ENCODE measurements around the gene APOL6.

The APOL6 gene

DNA sequence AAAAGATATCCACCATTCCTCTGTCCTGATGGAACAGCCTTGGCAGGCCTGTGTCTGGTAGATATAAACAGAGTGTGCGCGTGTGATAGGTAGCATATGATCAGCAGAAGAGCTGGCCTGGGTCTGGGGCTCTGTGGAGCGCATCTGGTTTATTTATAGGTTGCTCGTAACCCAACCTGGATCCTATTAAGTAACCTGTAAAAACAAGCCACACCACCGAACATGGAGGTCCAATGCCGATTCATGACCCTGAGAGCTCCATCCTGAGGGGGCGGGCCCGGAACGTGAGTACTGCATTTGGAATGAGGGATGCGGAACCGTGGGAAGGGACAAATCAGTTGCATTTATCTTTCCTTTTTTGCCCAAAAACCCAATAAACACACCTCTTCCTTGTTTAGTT, 37.5 kb downstream of the APOL6 start:
- H3K4me1 ChIP-seq (ENCODE audit: control insufficient read depth, insufficient read depth, low read depth, low read length) = no peaks in the 10 kb centered on the region
- peaks cover 0 to 6% of the 10 kb centered on the region in 2 experiments for H3K27me3 ChIP-seq (ENCODE audit: control insufficient read depth in 1 of 2, insufficient read depth in 1 of 2, low read length in 2 of 2)
- no peak overlapping the region for H3K9ac ChIP-seq (ENCODE audit: low read length)
- no peak overlapping the region for H2BK120ac ChIP-seq (ENCODE audit: low read depth, low read length)
- H4K91ac ChIP-seq (ENCODE audit: low read length) = no peak overlapping the region
- H2BK15ac ChIP-seq (ENCODE audit: low read depth, poor library complexity, severe bottlenecking) = no peak overlapping the region
- H3K9me3 ChIP-seq (ENCODE audit: control insufficient read depth, low read length) = no peaks in the 10 kb centered on the region
- no peak for DNase-seq
- H3K27ac ChIP-seq (ENCODE audit: low read length, poor library complexity, severe bottlenecking) = no peak overlapping the region
- no peak overlapping the region for H3K14ac ChIP-seq (ENCODE audit: low read length in 2 of 2)
- no peak overlapping the region for H3K18ac ChIP-seq (ENCODE audit: low read depth in 1 of 2, low read length in 2 of 2)
- H3K79me1 ChIP-seq (replicated peaks; ENCODE audit: low read length, poor library complexity, severe bottlenecking) = no peaks in the 10 kb centered on the region
- no peak overlapping the region for H3K4ac ChIP-seq (ENCODE audit: low read depth in 1 of 2, low read length in 2 of 2)
- H2AK5ac ChIP-seq (ENCODE audit: low read length, severe bottlenecking) = no peak overlapping the region
- H3K4me3 ChIP-seq (ENCODE audit: insufficient read depth in 1 of 2, low read depth in 1 of 2, low read length in 2 of 2) = no peak overlapping the region
- H3K23ac ChIP-seq (ENCODE audit: low read length in 2 of 2) = no peak overlapping the region
- WGBS = 100% methylated on average over 9 of the region's 11 CpGs
- no peaks in the 10 kb centered on the region for H3K36me3 ChIP-seq (ENCODE audit: control insufficient read depth in 1 of 2, insufficient read depth in 2 of 2, low read depth in 1 of 2, low read length in 2 of 2)
- no peak overlapping the region for H3K4me2 ChIP-seq (ENCODE audit: low read length, poor library complexity, severe bottlenecking)
- H2BK5ac ChIP-seq (ENCODE audit: low read depth, low read length, poor library complexity, severe bottlenecking) = no peak overlapping the region
- H4K8ac ChIP-seq (ENCODE audit: low read length) = no peak overlapping the region
- H2AFZ ChIP-seq (ENCODE audit: low read depth, low read length) = no peak overlapping the region
- no peak overlapping the region for H2BK12ac ChIP-seq (ENCODE audit: low read length in 2 of 2)

DNA sequence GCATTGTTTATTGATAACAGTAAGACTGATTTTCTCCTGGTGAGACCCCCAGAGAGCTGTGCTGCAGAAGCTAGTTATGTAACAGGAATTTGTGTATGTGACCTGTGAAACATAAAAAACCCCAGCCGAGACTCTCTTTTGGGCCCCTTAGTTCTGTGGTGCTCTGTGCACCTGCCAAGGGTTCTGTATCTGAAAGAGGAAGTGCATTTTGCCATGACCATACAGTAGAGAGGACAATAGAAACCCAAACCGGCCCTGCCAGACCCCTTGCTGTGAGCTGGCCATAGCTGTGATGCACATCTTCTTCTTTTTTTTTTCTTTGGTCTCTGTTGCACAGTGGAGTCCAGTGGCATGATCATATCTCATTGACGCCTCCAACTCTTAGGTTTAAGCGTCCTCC, 38.1 kb downstream of the APOL6 start:
- no peak overlapping the region for H3K4me3 ChIP-seq (ENCODE audit: insufficient read depth in 1 of 2, low read depth in 1 of 2, low read length in 2 of 2)
- no peak for DNase-seq
- no peak overlapping the region for H3K27ac ChIP-seq (ENCODE audit: low read length, poor library complexity, severe bottlenecking)
- no peak overlapping the region for H2BK15ac ChIP-seq (ENCODE audit: low read depth, poor library complexity, severe bottlenecking)
- H4K8ac ChIP-seq (ENCODE audit: low read length) = no peak overlapping the region
- H3K4me2 ChIP-seq (ENCODE audit: low read length, poor library complexity, severe bottlenecking) = no peak overlapping the region
- no peaks in the 10 kb centered on the region for H3K36me3 ChIP-seq (ENCODE audit: control insufficient read depth in 1 of 2, insufficient read depth in 2 of 2, low read depth in 1 of 2, low read length in 2 of 2)
- no peak overlapping the region for H3K9ac ChIP-seq (ENCODE audit: low read length)
- no peak overlapping the region for H2AFZ ChIP-seq (ENCODE audit: low read depth, low read length)
- H3K4me1 ChIP-seq (ENCODE audit: control insufficient read depth, insufficient read depth, low read depth, low read length) = no peaks in the 10 kb centered on the region
- no peaks in the 10 kb centered on the region for H3K79me1 ChIP-seq (replicated peaks; ENCODE audit: low read length, poor library complexity, severe bottlenecking)
- no peak overlapping the region for H3K4ac ChIP-seq (ENCODE audit: low read depth in 1 of 2, low read length in 2 of 2)
- H3K14ac ChIP-seq (ENCODE audit: low read length in 2 of 2) = no peak overlapping the region
- no peak overlapping the region for H2AK5ac ChIP-seq (ENCODE audit: low read length, severe bottlenecking)
- no peak overlapping the region for H2BK5ac ChIP-seq (ENCODE audit: low read depth, low read length, poor library complexity, severe bottlenecking)
- no peaks in the 10 kb centered on the region for H3K9me3 ChIP-seq (ENCODE audit: control insufficient read depth, low read length)
- H3K18ac ChIP-seq (ENCODE audit: low read depth in 1 of 2, low read length in 2 of 2) = no peak overlapping the region
- H3K23ac ChIP-seq (ENCODE audit: low read length in 2 of 2) = no peak overlapping the region
- 93% methylated on average over 4 of the region's 4 CpGs for WGBS
- H2BK12ac ChIP-seq (ENCODE audit: low read length in 2 of 2) = no peak overlapping the region
- peaks cover 0 to 6% of the 10 kb centered on the region in 2 experiments for H3K27me3 ChIP-seq (ENCODE audit: control insufficient read depth in 1 of 2, insufficient read depth in 1 of 2, low read length in 2 of 2)
- no peak overlapping the region for H4K91ac ChIP-seq (ENCODE audit: low read length)
- no peak overlapping the region for H2BK120ac ChIP-seq (ENCODE audit: low read depth, low read length)

DNA sequence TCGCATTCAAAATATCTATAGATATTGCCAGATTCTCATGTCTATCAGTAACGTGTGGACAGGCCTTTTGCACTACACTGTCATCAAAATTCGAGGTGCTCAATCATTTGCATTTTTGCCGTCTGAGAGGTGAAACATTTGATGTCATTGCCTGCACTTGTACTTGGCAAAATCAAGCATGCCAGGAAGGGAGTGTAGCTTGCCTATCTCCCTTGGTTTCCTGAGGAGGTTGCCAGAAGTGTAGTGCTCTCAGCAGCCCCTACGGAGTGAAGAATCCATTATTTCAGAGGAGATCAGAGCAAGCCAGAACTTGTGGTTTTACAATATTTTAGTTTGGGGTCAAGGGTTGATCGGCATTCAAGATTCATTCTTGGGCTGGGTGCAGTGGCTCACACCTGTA, 39.2 kb downstream of the APOL6 start:
- no peak overlapping the region for H3K9ac ChIP-seq (ENCODE audit: low read length)
- no peak overlapping the region for H3K23ac ChIP-seq (ENCODE audit: low read length in 2 of 2)
- no peak overlapping the region for H3K4me3 ChIP-seq (ENCODE audit: insufficient read depth in 1 of 2, low read depth in 1 of 2, low read length in 2 of 2)
- no peak overlapping the region for H3K4me2 ChIP-seq (ENCODE audit: low read length, poor library complexity, severe bottlenecking)
- H3K36me3 ChIP-seq (ENCODE audit: control insufficient read depth in 1 of 2, insufficient read depth in 2 of 2, low read depth in 1 of 2, low read length in 2 of 2) = no peaks in the 10 kb centered on the region
- no peak overlapping the region for H3K14ac ChIP-seq (ENCODE audit: low read length in 2 of 2)
- H2BK12ac ChIP-seq (ENCODE audit: low read length in 2 of 2) = no peak overlapping the region
- WGBS = 87% methylated on average over 6 of the region's 6 CpGs
- H2BK120ac ChIP-seq (ENCODE audit: low read depth, low read length) = no peak overlapping the region
- H2AFZ ChIP-seq (ENCODE audit: low read depth, low read length) = no peak overlapping the region
- H2BK15ac ChIP-seq (ENCODE audit: low read depth, poor library complexity, severe bottlenecking) = no peak overlapping the region
- H3K27ac ChIP-seq (ENCODE audit: low read length, poor library complexity, severe bottlenecking) = no peak overlapping the region
- H3K9me3 ChIP-seq (ENCODE audit: control insufficient read depth, low read length) = no peaks in the 10 kb centered on the region
- no peak overlapping the region for H2AK5ac ChIP-seq (ENCODE audit: low read length, severe bottlenecking)
- H2BK5ac ChIP-seq (ENCODE audit: low read depth, low read length, poor library complexity, severe bottlenecking) = no peak overlapping the region
- H3K79me1 ChIP-seq (replicated peaks; ENCODE audit: low read length, poor library complexity, severe bottlenecking) = no peaks in the 10 kb centered on the region
- H3K18ac ChIP-seq (ENCODE audit: low read depth in 1 of 2, low read length in 2 of 2) = no peak overlapping the region
- H4K91ac ChIP-seq (ENCODE audit: low read length) = no peak overlapping the region
- H3K4me1 ChIP-seq (ENCODE audit: control insufficient read depth, insufficient read depth, low read depth, low read length) = no peaks in the 10 kb centered on the region
- peaks cover 0 to 6% of the 10 kb centered on the region in 2 experiments for H3K27me3 ChIP-seq (ENCODE audit: control insufficient read depth in 1 of 2, insufficient read depth in 1 of 2, low read length in 2 of 2)
- no peak overlapping the region for H4K8ac ChIP-seq (ENCODE audit: low read length)
- DNase-seq = no peak
- no peak overlapping the region for H3K4ac ChIP-seq (ENCODE audit: low read depth in 1 of 2, low read length in 2 of 2)

DNA sequence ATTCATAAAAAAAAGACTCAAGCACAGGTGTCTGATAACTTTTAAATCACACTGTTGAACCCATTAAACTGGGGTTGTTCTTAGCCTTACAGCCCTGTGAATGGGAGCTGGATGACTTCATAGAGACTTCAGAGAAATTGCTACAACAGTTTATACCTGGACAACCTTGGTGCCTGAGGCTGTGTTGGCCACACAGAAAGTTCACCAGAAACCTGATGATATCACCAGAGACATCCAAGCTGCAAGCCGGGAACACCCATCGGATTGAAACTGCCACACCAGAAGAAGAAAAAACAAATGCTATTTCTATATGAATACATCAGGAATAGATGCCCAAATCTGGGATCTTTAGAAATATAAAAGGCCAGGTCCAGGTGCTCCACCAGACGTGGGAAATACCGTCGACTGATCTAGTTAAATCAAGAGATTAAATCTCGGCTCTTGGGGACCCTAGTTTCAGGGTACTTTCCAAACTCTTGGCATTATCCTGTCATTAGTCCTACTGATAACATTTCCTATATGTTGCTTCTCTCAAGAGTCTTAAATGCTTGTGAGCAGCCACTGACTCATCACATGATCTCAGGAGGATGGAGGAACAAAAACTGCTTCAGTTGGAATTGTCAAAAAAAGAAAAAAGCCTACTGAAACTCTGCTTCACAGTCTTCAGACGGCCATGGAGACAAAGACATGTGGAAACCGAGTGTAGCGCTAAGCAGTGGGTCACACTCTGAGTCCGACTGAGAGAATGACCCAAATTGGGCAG, 40.8 kb downstream of the APOL6 start:
- Histone ChIP-seq H3K23ac (ENCODE audit: low read length in 2 of 2) (no peak overlapping the region), H3K4me3 (ENCODE audit: insufficient read depth in 1 of 2, low read depth in 1 of 2, low read length in 2 of 2) (no peak overlapping the region), H3K79me1 (replicated peaks; ENCODE audit: low read length, poor library complexity, severe bottlenecking) (no peaks in the 10 kb centered on the region), H4K8ac (ENCODE audit: low read length) (no peak overlapping the region), H2BK12ac (ENCODE audit: low read length in 2 of 2) (no peak overlapping the region), H2AFZ (ENCODE audit: low read depth, low read length) (no peak overlapping the region), H2BK120ac (ENCODE audit: low read depth, low read length) (no peak overlapping the region), H3K27ac (ENCODE audit: low read length, poor library complexity, severe bottlenecking) (no peak overlapping the region), H3K18ac (ENCODE audit: low read depth in 1 of 2, low read length in 2 of 2) (no peak overlapping the region), H2BK15ac (ENCODE audit: low read depth, poor library complexity, severe bottlenecking) (no peak overlapping the region), H3K4me2 (ENCODE audit: low read length, poor library complexity, severe bottlenecking) (no peak overlapping the region), H2BK5ac (ENCODE audit: low read depth, low read length, poor library complexity, severe bottlenecking) (no peak overlapping the region), H3K36me3 (ENCODE audit: control insufficient read depth in 1 of 2, insufficient read depth in 2 of 2, low read depth in 1 of 2, low read length in 2 of 2) (no peaks in the 10 kb centered on the region), H2AK5ac (ENCODE audit: low read length, severe bottlenecking) (no peak overlapping the region), H3K9ac (ENCODE audit: low read length) (no peak overlapping the region), H3K4ac (ENCODE audit: low read depth in 1 of 2, low read length in 2 of 2) (no peak overlapping the region), H3K27me3 (ENCODE audit: control insufficient read depth in 1 of 2, insufficient read depth in 1 of 2, low read length in 2 of 2) (no peaks in the 10 kb centered on the region), H3K14ac (ENCODE audit: low read length in 2 of 2) (no peak overlapping the region), H3K9me3 (ENCODE audit: control insufficient read depth, low read length) (no peaks in the 10 kb centered on the region), H3K4me1 (ENCODE audit: control insufficient read depth, insufficient read depth, low read depth, low read length) (no peaks in the 10 kb centered on the region), H4K91ac (ENCODE audit: low read length) (no peak overlapping the region)
- 90% methylated on average over 9 of the region's 10 CpGs for WGBS
- no peak for DNase-seq
